Measurements from ENCODE around the gene CDKN2AIP. TPM values are rescaled to one million over a fixed set of nuclear protein-coding genes. Genes with fewer than 3 reads are reported as not detected.
"Not testable (repeated sequence)": the region's sequence is repeated elsewhere in the genome, so short reads cannot be mapped to it uniquely, and the experiment has no call there.

The CDKN2AIP gene
- total RNA-seq, 1 experiment from 2014 or later, result 13.4 TPM

DNA sequence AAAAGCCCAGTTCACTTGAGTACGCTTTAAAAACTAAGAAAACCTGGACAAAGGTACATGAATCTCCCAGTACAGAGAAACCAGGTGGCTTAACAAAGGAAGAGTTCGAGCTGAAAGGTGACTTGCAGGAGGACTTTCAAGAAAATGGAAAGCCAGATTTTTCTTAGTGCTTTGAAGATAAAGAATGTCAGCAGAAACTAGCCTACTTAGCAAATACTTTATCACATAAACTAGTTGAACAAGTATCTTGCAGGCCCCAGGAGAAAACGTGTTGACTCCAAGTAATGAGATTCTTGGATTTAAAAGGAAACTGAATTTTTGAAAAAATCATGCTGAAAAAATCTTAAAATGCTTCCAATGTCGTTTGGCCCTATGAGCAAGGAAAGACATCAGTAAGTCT is 26.4 kb downstream of the CDKN2AIP start:
- H3K27ac Mint-ChIP-seq (ENCODE audit: low read depth, unreplicated experiment), result no peak overlapping the region
- TF ChIP-seq, protein P1, sequence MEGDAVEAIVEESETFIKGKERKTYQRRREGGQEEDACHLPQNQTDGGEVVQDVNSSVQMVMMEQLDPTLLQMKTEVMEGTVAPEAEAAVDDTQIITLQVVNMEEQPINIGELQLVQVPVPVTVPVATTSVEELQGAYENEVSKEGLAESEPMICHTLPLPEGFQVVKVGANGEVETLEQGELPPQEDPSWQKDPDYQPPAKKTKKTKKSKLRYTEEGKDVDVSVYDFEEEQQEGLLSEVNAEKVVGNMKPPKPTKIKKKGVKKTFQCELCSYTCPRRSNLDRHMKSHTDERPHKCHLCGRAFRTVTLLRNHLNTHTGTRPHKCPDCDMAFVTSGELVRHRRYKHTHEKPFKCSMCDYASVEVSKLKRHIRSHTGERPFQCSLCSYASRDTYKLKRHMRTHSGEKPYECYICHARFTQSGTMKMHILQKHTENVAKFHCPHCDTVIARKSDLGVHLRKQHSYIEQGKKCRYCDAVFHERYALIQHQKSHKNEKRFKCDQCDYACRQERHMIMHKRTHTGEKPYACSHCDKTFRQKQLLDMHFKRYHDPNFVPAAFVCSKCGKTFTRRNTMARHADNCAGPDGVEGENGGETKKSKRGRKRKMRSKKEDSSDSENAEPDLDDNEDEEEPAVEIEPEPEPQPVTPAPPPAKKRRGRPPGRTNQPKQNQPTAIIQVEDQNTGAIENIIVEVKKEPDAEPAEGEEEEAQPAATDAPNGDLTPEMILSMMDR (IDR thresholded peaks at IDR 0.05; ENCODE audit: unreplicated experiment), result no peak
- H3K36me3 Mint-ChIP-seq (ENCODE audit: insufficient read depth, unreplicated experiment), result no peaks in the 10 kb centered on the region
- ChIA-PET CTCF (interaction anchor here (0.9 to 5.8 kb wide), 3 partner anchors 9 to 131 kb away, joined by 3 to 47 read pairs (median 4); no protein-coding TSS in a partner anchor), POLR2A (interaction anchor here (2.5 kb wide), 1 partner anchor 33 kb away, joined by 6 read pairs; no protein-coding TSS in a partner anchor)
- intact Hi-C loops (cut with micrococcal nuclease), result loop anchor here (5.0 to 10.0 kb wide), 2 partner anchors 371 to 784 kb away; no protein-coding TSS in a partner anchor
- no peak overlapping the region for H3K4me3 Mint-ChIP-seq (ENCODE audit: unreplicated experiment)
- H3K4me1 Mint-ChIP-seq (ENCODE audit: insufficient read depth, unreplicated experiment), result peaks cover 14% of the 10 kb centered on the region
- no peak for DNase-seq (ENCODE audit: unreplicated experiment)
- no peaks in the 10 kb centered on the region for H3K27me3 Mint-ChIP-seq (ENCODE audit: insufficient read depth, unreplicated experiment)
- H3K9me3 Mint-ChIP-seq (ENCODE audit: unreplicated experiment), result no peaks in the 10 kb centered on the region
- no TSS peak for BruUV-seq (replicated peaks)

- H3K27me3 Mint-ChIP-seq (ENCODE audit: insufficient read depth, unreplicated experiment), result no peaks in the 10 kb centered on the region
- BruUV-seq (replicated peaks), result no TSS peak
Measured at GRCh38 chr4:183471946-183472708, 27.7 kb downstream of the CDKN2AIP start.

GRCh38 chr4:183478123-183478522 is 33.7 kb downstream of the CDKN2AIP start:
- CTCF ChIA-PET, result interaction anchor here (1.2 kb wide), 1 partner anchor 122 kb away, joined by 3 read pairs; no protein-coding TSS in a partner anchor
- Mint-ChIP-seq H3K9me3 (ENCODE audit: unreplicated experiment) (no peaks in the 10 kb centered on the region), H3K36me3 (ENCODE audit: insufficient read depth, unreplicated experiment) (no peaks in the 10 kb centered on the region), H3K27ac (ENCODE audit: low read depth, unreplicated experiment) (no peak overlapping the region), H3K4me3 (ENCODE audit: unreplicated experiment) (no peak overlapping the region), H3K4me1 (ENCODE audit: insufficient read depth, unreplicated experiment) (peaks cover 6% of the 10 kb centered on the region), H3K27me3 (ENCODE audit: insufficient read depth, unreplicated experiment) (no peaks in the 10 kb centered on the region)
- BruUV-seq (replicated peaks), result no TSS peak
- intact Hi-C loops (cut with micrococcal nuclease), result loop anchor here (10.0 kb wide), 1 partner anchor 777 kb away; no protein-coding TSS in a partner anchor
- POLR2A ChIA-PET, result interaction anchor here (0.6 to 1.6 kb wide), 6 partner anchors 16 to 811 kb away, joined by 3 to 5 read pairs (median 3); no protein-coding TSS in a partner anchor
- no peak for DNase-seq (ENCODE audit: unreplicated experiment)
- TF ChIP-seq, protein P1 (IDR thresholded peaks at IDR 0.05; ENCODE audit: unreplicated experiment), result no peak

More at GRCh38 chr4:183471946-183472708, 27.7 kb downstream of the CDKN2AIP start:
- no peaks in the 10 kb centered on the region for H3K36me3 Mint-ChIP-seq (ENCODE audit: insufficient read depth, unreplicated experiment)
- no peak overlapping the region for H3K27ac Mint-ChIP-seq (ENCODE audit: low read depth, unreplicated experiment)
- CTCF ChIA-PET, result interaction anchor here (0.6 to 5.8 kb wide), 7 partner anchors 9 to 706 kb away, joined by 3 to 47 read pairs (median 3); no protein-coding TSS in a partner anchor
- intact Hi-C loops (cut with micrococcal nuclease), result loop anchor here (1.0 to 10.0 kb wide), 7 partner anchors 32 to 783 kb away; partner anchors contain the start of genes RWDD4 and TRAPPC11
- TF ChIP-seq, protein P1 (IDR thresholded peaks at IDR 0.05; ENCODE audit: unreplicated experiment), result peak; percentile 63
- peaks cover 14% of the 10 kb centered on the region for H3K4me1 Mint-ChIP-seq (ENCODE audit: insufficient read depth, unreplicated experiment)
- H3K4me3 Mint-ChIP-seq (ENCODE audit: unreplicated experiment), result no peak overlapping the region
- H3K9me3 Mint-ChIP-seq (ENCODE audit: unreplicated experiment), result no peaks in the 10 kb centered on the region
- peak; percentile 90 for DNase-seq (ENCODE audit: unreplicated experiment)
- POLR2A ChIA-PET, result interaction anchor here (0.7 kb wide), 1 partner anchor 10 kb away, joined by 4 read pairs; no protein-coding TSS in a partner anchor

DNA sequence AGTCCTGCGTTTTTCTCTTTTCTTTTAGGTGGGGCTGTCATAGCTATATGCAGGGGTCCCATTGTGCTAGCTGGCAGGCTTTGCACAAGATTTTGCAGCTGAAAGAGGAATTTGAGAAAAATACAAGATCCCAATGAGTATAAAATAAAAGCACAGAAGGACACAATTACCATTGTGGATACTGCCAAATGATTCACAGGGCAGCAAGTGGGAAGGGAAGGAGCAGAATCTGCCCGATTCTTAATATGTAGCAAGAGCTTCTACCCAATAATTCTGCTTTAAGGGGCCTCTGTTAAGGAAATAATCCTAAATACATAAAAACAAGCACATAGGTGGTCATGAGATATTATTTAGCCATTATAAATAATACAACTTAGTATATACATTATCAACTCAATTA is 34.5 kb downstream of the CDKN2AIP start:
- Mint-ChIP-seq H3K36me3 (ENCODE audit: insufficient read depth, unreplicated experiment) (no peaks in the 10 kb centered on the region), H3K9me3 (ENCODE audit: unreplicated experiment) (no peaks in the 10 kb centered on the region), H3K27me3 (ENCODE audit: insufficient read depth, unreplicated experiment) (no peaks in the 10 kb centered on the region), H3K27ac (ENCODE audit: low read depth, unreplicated experiment) (no peak overlapping the region), H3K4me1 (ENCODE audit: insufficient read depth, unreplicated experiment) (peaks cover 6% of the 10 kb centered on the region), H3K4me3 (ENCODE audit: unreplicated experiment) (no peak overlapping the region)
- POLR2A ChIA-PET, result interaction anchor here (1.2 to 1.6 kb wide), 2 partner anchors 20 to 25 kb away, joined by 3 to 5 read pairs; no protein-coding TSS in a partner anchor
- no TSS peak for BruUV-seq (replicated peaks)
- CTCF ChIA-PET, result interaction anchor here (0.5 to 1.2 kb wide), 3 partner anchors 122 to 590 kb away, joined by 3 read pairs; no protein-coding TSS in a partner anchor
- no peak for DNase-seq (ENCODE audit: unreplicated experiment)
- TF ChIP-seq, protein P1 (IDR thresholded peaks at IDR 0.05; ENCODE audit: unreplicated experiment), result no peak
- intact Hi-C loops (cut with micrococcal nuclease), result loop anchor here (10.0 kb wide), 1 partner anchor 776 kb away; no protein-coding TSS in a partner anchor

DNA sequence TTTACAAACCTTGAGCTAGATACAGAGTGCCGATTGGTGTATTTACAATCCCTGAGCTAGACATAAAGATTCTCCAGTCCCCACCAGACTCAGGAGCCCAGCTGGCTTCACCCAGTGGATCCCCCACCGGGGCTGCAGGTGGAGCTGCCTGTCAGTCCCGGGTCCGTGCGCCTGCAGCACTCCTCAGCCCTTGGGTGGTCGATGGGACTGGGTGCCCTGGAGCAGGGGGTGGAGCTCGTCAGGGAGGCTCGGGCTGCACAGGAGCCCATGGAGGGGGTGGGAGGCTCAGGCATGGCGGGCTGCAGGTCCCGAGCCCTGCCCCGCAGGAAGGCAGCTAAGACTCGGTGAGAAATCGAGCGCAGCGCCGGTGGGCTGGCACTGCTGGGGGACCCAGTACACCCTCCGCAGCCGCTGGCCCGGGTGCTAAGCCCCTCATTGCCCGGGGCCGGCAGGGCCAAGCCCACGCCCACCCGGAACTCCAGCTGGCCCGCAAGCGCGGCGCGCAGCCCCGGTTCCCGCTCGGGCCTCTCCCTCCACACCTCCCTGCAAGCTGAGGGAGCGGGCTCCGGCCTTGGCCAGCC is 38.2 kb downstream of the CDKN2AIP start:
- BruUV-seq (replicated peaks); H3K4me3 Mint-ChIP-seq (ENCODE audit: unreplicated experiment); H3K27me3 Mint-ChIP-seq (ENCODE audit: insufficient read depth, unreplicated experiment); POLR2A ChIA-PET; H3K27ac Mint-ChIP-seq (ENCODE audit: low read depth, unreplicated experiment); H3K9me3 Mint-ChIP-seq (ENCODE audit: unreplicated experiment); intact Hi-C loops (cut with micrococcal nuclease); H3K36me3 Mint-ChIP-seq (ENCODE audit: insufficient read depth, unreplicated experiment); DNase-seq (ENCODE audit: unreplicated experiment); H3K4me1 Mint-ChIP-seq (ENCODE audit: insufficient read depth, unreplicated experiment): not testable (repeated sequence)
- CTCF ChIA-PET, result interaction anchor here (0.6 kb wide), 1 partner anchor 234 kb away, joined by 4 read pairs; no protein-coding TSS in a partner anchor
